HepG2 (cell line): ENCODE measurements around the gene TNRC18.

Source experiments
- BHLHE40 ChIP-seq: IDR thresholded peaks from 2 replicates; pipeline ENCODE4 v1.6.1; 2011; ENCODE audit warnings: low read length, improper control_type of control experiment
- FOXP1 ChIP-seq, 2 experiments: fragments of 450-650 bp in 1 of 2; IDR thresholded peaks; 2 replicates each; pipeline ENCODE4 v1.6.1; 2017 to 2018; ENCODE audit warnings: antibody characterized with exemption in 1 of 2
- HES4 ChIP-seq: sonication (generic); formaldehyde crosslinking; IDR thresholded peaks from 2 replicates; pipeline ENCODE4 v1.9.0; 2021; ENCODE audit warnings: mild to moderate bottlenecking, missing genetic modification reagents, borderline replicate concordance
- TF ChIP-seq, protein P1 (sequence below): sonication (generic); formaldehyde crosslinking; IDR thresholded peaks from 2 replicates; pipeline ENCODE4 v1.5.0; 2020; ENCODE audit warnings: mild to moderate bottlenecking, missing genetic modification reagents, moderate library complexity

DNA sequence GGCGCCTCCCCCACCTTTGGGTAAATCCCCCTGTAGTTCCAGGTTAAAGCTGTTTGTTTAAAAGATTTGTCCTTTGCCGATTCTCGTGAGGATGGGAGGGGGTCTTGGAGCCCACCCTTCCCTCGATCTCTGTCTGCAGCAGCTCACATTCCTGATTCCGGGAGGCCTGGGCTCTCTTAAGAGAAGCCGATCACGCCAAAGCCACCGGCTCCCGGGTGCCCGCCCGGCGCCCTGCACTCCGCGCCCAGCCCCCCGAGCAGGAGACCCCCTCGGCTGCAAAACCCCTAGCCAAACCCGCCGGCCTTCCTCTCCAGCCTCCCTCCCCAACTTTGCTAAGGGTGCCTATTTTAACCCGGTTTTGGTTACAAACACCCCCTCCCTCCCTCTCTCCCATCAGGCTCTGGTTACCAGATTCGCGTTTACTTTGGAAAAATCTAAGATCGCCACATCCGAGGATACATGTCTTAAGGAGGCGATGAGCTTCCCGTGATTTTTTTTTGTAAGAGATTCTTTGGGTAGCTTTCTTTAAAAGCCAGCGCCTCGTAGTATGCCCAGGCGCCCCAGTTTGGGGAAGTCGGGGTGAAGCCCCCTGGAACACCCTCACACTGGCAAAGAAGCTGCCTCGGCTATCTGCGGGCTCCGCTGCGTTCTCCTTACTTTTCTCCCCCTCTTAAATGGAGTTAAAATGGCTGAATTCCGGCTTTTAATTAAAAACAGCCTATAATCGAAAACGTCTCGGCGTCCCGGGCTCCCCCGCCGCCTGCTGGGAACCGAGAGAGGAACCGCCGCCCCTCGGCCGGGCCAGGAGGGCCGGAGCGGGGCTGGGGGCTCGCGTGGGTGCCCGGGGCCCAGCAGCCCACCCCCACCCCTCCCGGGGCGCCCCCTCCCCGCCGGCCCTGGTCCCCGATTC, 983 bp downstream of the TNRC18 start:
- TF ChIP-seq, protein P1, sequence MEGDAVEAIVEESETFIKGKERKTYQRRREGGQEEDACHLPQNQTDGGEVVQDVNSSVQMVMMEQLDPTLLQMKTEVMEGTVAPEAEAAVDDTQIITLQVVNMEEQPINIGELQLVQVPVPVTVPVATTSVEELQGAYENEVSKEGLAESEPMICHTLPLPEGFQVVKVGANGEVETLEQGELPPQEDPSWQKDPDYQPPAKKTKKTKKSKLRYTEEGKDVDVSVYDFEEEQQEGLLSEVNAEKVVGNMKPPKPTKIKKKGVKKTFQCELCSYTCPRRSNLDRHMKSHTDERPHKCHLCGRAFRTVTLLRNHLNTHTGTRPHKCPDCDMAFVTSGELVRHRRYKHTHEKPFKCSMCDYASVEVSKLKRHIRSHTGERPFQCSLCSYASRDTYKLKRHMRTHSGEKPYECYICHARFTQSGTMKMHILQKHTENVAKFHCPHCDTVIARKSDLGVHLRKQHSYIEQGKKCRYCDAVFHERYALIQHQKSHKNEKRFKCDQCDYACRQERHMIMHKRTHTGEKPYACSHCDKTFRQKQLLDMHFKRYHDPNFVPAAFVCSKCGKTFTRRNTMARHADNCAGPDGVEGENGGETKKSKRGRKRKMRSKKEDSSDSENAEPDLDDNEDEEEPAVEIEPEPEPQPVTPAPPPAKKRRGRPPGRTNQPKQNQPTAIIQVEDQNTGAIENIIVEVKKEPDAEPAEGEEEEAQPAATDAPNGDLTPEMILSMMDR (CRISPR knock-in tag): no peak
- TF ChIP-seq FOXP1 (IDR thresholded peaks at IDR 0.05) (no peak), FOXP1 (CRISPR knock-in tag; IDR thresholded peaks at IDR 0.05) (no peak), BHLHE40 (no peak), HES4 (CRISPR knock-in tag) (no peak)
